ENCODE measurements around the gene HTRA1. TPM values are rescaled to one million over a fixed set of nuclear protein-coding genes. Genes with fewer than 3 reads are reported as not detected.

Gene HTRA1
- polyA plus RNA-seq, 1 donor from 2014 or later = 1.4 TPM

- no peak overlapping the region for H3K27ac ChIP-seq (ENCODE audit: low read length)
- no peaks in the 10 kb centered on the region for H3F3A ChIP-seq (ENCODE audit: insufficient read depth, low read length, poor library complexity, severe bottlenecking)
- H3K9ac ChIP-seq (ENCODE audit: low read length) = no peak overlapping the region
- H3K9me3 ChIP-seq (ENCODE audit: low read length) = no peaks in the 10 kb centered on the region
- no peak overlapping the region for H3K4me3 ChIP-seq (ENCODE audit: low read length)
- H3K4me2 ChIP-seq (ENCODE audit: low read length) = no peak overlapping the region
- H2AFZ ChIP-seq (ENCODE audit: low read depth, low read length) = no peak overlapping the region
- H3K36me3 ChIP-seq (ENCODE audit: insufficient read depth, low read length) = no peaks in the 10 kb centered on the region
- TF ChIP-seq RAD21 (conservative IDR thresholded peaks at IDR 0.05) (no peak), TAF1 (IDR thresholded peaks at IDR 0.05; ENCODE audit: low read depth) (no peak), EP300 (conservative IDR thresholded peaks at IDR 0.05; ENCODE audit: poor library complexity, severe bottlenecking) (no peak), POLR2AphosphoS5 (IDR thresholded peaks at IDR 0.05) (no peak), MXI1 (conservative IDR thresholded peaks at IDR 0.05; ENCODE audit: poor library complexity, severe bottlenecking) (no peak), EZH2 (IDR thresholded peaks at IDR 0.05; ENCODE audit: borderline replicate concordance, insufficient read depth, low read length, poor library complexity, severe bottlenecking) (no peak), CTCF (IDR thresholded peaks at IDR 0.05; ENCODE audit: poor library complexity, severe bottlenecking) (no peak), REST (IDR thresholded peaks at IDR 0.05; ENCODE audit: borderline replicate concordance) (no peak), SMC3 (conservative IDR thresholded peaks at IDR 0.05; ENCODE audit: poor library complexity) (no peak)
- no peaks in the 10 kb centered on the region for H3K79me2 ChIP-seq (replicated peaks; ENCODE audit: insufficient read depth, low read length)
- no peaks in the 10 kb centered on the region for H3K27me3 ChIP-seq (ENCODE audit: insufficient read depth, low read depth, low read length)
- H3K9me2 ChIP-seq (ENCODE audit: insufficient read depth, low read length) = no peaks in the 10 kb centered on the region
- no peaks in the 10 kb centered on the region for H4K20me1 ChIP-seq (ENCODE audit: insufficient read depth)
These were observed 34.1 kb upstream of the HTRA1 start for GRCh38 chr10:122427280-122427679.

GRCh38 chr10:122435212-122435827, 26.0 kb upstream of the HTRA1 start:
- Histone ChIP-seq H3K27me3 (ENCODE audit: insufficient read depth, low read depth, low read length) (no peaks in the 10 kb centered on the region), H3K27ac (ENCODE audit: low read length) (no peak overlapping the region), H3K4me3 (ENCODE audit: low read length) (no peak overlapping the region), H2AFZ (ENCODE audit: low read depth, low read length) (no peak overlapping the region), H3K9me2 (ENCODE audit: insufficient read depth, low read length) (no peaks in the 10 kb centered on the region), H3F3A (ENCODE audit: insufficient read depth, low read length, poor library complexity, severe bottlenecking) (no peaks in the 10 kb centered on the region), H3K9me3 (ENCODE audit: low read length) (peaks cover 3% of the 10 kb centered on the region), H3K79me2 (replicated peaks; ENCODE audit: insufficient read depth, low read length) (no peaks in the 10 kb centered on the region), H3K4me2 (ENCODE audit: low read length) (no peak overlapping the region), H4K20me1 (ENCODE audit: insufficient read depth) (no peaks in the 10 kb centered on the region), H3K36me3 (ENCODE audit: insufficient read depth, low read length) (no peaks in the 10 kb centered on the region), H3K9ac (ENCODE audit: low read length) (no peak overlapping the region)
- no peak for TF ChIP-seq POLR2AphosphoS5 (IDR thresholded peaks at IDR 0.05)
- TF ChIP-seq SMC3 (conservative IDR thresholded peaks at IDR 0.05; ENCODE audit: poor library complexity) = peak; percentile 84
- peak; percentile 77 for TF ChIP-seq CTCF (IDR thresholded peaks at IDR 0.05; ENCODE audit: poor library complexity, severe bottlenecking)
- TF ChIP-seq MXI1 (conservative IDR thresholded peaks at IDR 0.05; ENCODE audit: poor library complexity, severe bottlenecking) = no peak
- TF ChIP-seq REST (IDR thresholded peaks at IDR 0.05; ENCODE audit: borderline replicate concordance) = no peak
- no peak for TF ChIP-seq EP300 (conservative IDR thresholded peaks at IDR 0.05; ENCODE audit: poor library complexity, severe bottlenecking)
- peak; percentile 82 for TF ChIP-seq RAD21 (conservative IDR thresholded peaks at IDR 0.05)
- no peak for TF ChIP-seq TAF1 (IDR thresholded peaks at IDR 0.05; ENCODE audit: low read depth)
- TF ChIP-seq EZH2 (IDR thresholded peaks at IDR 0.05; ENCODE audit: borderline replicate concordance, insufficient read depth, low read length, poor library complexity, severe bottlenecking) = no peak
